Keratinocyte (primary cell): ENCODE data around the gene SIGMAR1. TPM values are rescaled to one million over a fixed set of nuclear protein-coding genes. Genes with fewer than 3 reads are reported as not detected.

ENCODE experiments used
- DNase-seq: peaks from one replicate; pipeline ENCODE4 v3.0.0-alpha.2; 2011; ENCODE audit warnings: low read depth, missing footprints, low spot score
- FAIRE-seq: peaks from 2 replicates; lab custom pipeline; 2011; peaks lifted over from hg19 to GRCh38; lab: Jason Lieb, UNC
- H2AFZ ChIP-seq: 2 replicates; pipeline ENCODE4 v1.6.0; 2012; ENCODE audit warnings: low read length, control low read depth, inconsistent platforms; ENCODE audit not compliant: control insufficient read depth
- H3K27ac ChIP-seq: 2 replicates; pipeline ENCODE4 v1.5.1; 2011; ENCODE audit warnings: low read length; ENCODE audit not compliant: control insufficient read depth, insufficient read depth
- H3K27me3 ChIP-seq: 3 replicates; pipeline ENCODE4 v1.6.0; 2011; ENCODE audit warnings: low read length; ENCODE audit not compliant: control insufficient read depth, insufficient read depth; ENCODE audit errors: extremely low read depth
- H3K36me3 ChIP-seq, 2 experiments: 2 replicates in 1 of 2; 3 replicates in 1 of 2; pipeline ENCODE4 v1.5.1; 2011; ENCODE audit warnings: low read length in 2 of 2, mild to moderate bottlenecking in 1 of 2; ENCODE audit not compliant: control insufficient read depth in 2 of 2, insufficient read depth in 2 of 2; ENCODE audit errors: extremely low read depth in 1 of 2
- H3K4me1 ChIP-seq: 3 replicates; pipeline ENCODE4 v1.5.1; 2011; ENCODE audit warnings: low read length; ENCODE audit not compliant: control insufficient read depth, insufficient read depth; ENCODE audit errors: extremely low read depth
- H3K4me2 ChIP-seq: 3 replicates; pipeline ENCODE4 v1.6.0; 2011; ENCODE audit warnings: low read depth, low read length; ENCODE audit not compliant: control insufficient read depth, insufficient read depth; ENCODE audit errors: extremely low read depth
- H3K4me3 ChIP-seq, 3 experiments: fragments of 200-600 bp in 1 of 3; sonication (generic) in 1 of 3; 2 replicates in 2 of 3; 3 replicates in 1 of 3; pipeline ENCODE4 v1.5.1; 2011 to 2016; ENCODE audit warnings: low read length in 3 of 3, mild to moderate bottlenecking in 3 of 3, control low read depth in 2 of 3, inconsistent platforms in 1 of 3, low read depth in 1 of 3, mixed read lengths in 1 of 3, mixed run types in 1 of 3, moderate library complexity in 1 of 3; ENCODE audit not compliant: control insufficient read depth in 2 of 3, insufficient read depth in 2 of 3; ENCODE audit errors: extremely low read depth in 1 of 3
- H3K79me2 ChIP-seq: 2 replicates; pipeline ENCODE4 v1.6.0; 2012; ENCODE audit warnings: low read length; ENCODE audit not compliant: control insufficient read depth, insufficient read depth
- H3K9ac ChIP-seq: 3 replicates; pipeline ENCODE4 v1.6.0; 2011; ENCODE audit warnings: low read length; ENCODE audit not compliant: control insufficient read depth, insufficient read depth; ENCODE audit errors: extremely low read depth
- H3K9me1 ChIP-seq: 3 replicates; pipeline ENCODE4 v1.6.0; 2011; ENCODE audit warnings: low read length; ENCODE audit not compliant: control insufficient read depth, insufficient read depth; ENCODE audit errors: extremely low read depth
- H3K9me3 ChIP-seq: 2 replicates; pipeline ENCODE4 v1.5.1; 2012; ENCODE audit warnings: low read depth, low read length; ENCODE audit not compliant: control insufficient read depth
- H4K20me1 ChIP-seq: 3 replicates; pipeline ENCODE4 v1.6.0; 2011; ENCODE audit warnings: low read length; ENCODE audit not compliant: control insufficient read depth, insufficient read depth; ENCODE audit errors: extremely low read depth
- CTCF ChIP-seq, 3 experiments: IDR thresholded peaks in 1 of 3; conservative IDR thresholded peaks in 1 of 3; optimal IDR thresholded peaks in 1 of 3; 2 replicates in 2 of 3; 3 replicates in 1 of 3; pipeline versions ENCODE3 to v1.5.1; 2011; ENCODE audit warnings: low read length in 3 of 3, mild to moderate bottlenecking in 3 of 3, moderate library complexity in 2 of 3, control low read depth in 1 of 3, inconsistent platforms in 1 of 3; ENCODE audit not compliant: insufficient read depth in 2 of 3; ENCODE audit errors: extremely low read depth in 1 of 3
- EZH2 ChIP-seq: IDR thresholded peaks from one replicate; pipeline ENCODE4 v1.6.1; 2012; ENCODE audit warnings: inconsistent platforms, mild to moderate bottlenecking, low read length, moderate library complexity
- dilution Hi-C: fragments of 300-500 bp; cut with MboI; formaldehyde crosslinking; loops from one replicate; pipeline ENCODE4 v1.7.0; 2020; ENCODE audit warnings: low sequenced_read_pairs; ENCODE audit not compliant: extremely low pct_ligation_motif_present
- polyA minus RNA-seq, 3 experiments: library from RNA; depleted of rRNA, polyadenylated mRNA; stranded (reverse); fragments of >200 nt; gene quantifications; 1 replicate in 1 of 3; 2 replicates in 1 of 3; 3 replicates in 1 of 3; pipeline ENCODE4 v1.2.3, GENCODE V29; 2011
- polyA plus RNA-seq, 5 experiments: library from polyadenylated mRNA; depleted of rRNA in 3 of 5; stranded (reverse) in 3 of 5; stranded (forward) in 1 of 5; unstranded in 1 of 5; fragments of >200 nt; gene quantifications; 1 replicate in 1 of 5; 2 replicates in 3 of 5; 3 replicates in 1 of 5; pipeline versions ENCODE4 v1.2.1 to v1.2.3, GENCODE V29; 2011 to 2012; ENCODE audit warnings: missing spikeins in 2 of 5, low read depth in 1 of 5, low replicate concordance in 1 of 5

Gene SIGMAR1
- polyA plus RNA-seq: 60.1 to 110 TPM (median 74.9 TPM) in 3 replicates
- 11.0 TPM for polyA plus RNA-seq (2011; ENCODE audit: low read depth)
- 103 and 134 TPM in 2 replicates for polyA plus RNA-seq (2011; cell fraction: cytosol; rRNA removed)
- polyA plus RNA-seq (2011; cell fraction: nucleus; rRNA removed): 83.6 and 107 TPM in 2 replicates
- 76.0 and 140 TPM in 2 replicates for polyA plus RNA-seq (2012; ENCODE audit: low replicate concordance)
- polyA minus RNA-seq: 49.1 to 180 TPM (median 68.5 TPM) in 3 replicates
- 83.6 TPM for polyA minus RNA-seq (2011; cell fraction: cytosol; rRNA and poly(A)+ RNA removed)
- 42.2 and 45.8 TPM in 2 replicates for polyA minus RNA-seq (2011; cell fraction: nucleus; rRNA and poly(A)+ RNA removed)

GRCh38 chr9:34637356-34638137 is at the start of gene SIGMAR1:
Gene SIGMAR1 (minus strand): TSS chr9:34637787. CDS start chr9:34637697, 90 bp downstream.
- FAIRE-seq (no peak), DNase-seq (no peak)
- Histone ChIP-seq H3K27ac (peak within 1 kb of the TSS; percentile 63), H2AFZ (peak within 1 kb of the TSS; percentile 99), H4K20me1 (peaks cover 2% of the 10 kb centered on the region), H3K4me1 (peaks cover 25% of the 10 kb centered on the region), H3K27me3 (no peaks in the 10 kb centered on the region), H3K79me2 (peaks cover 25% of the 10 kb centered on the region), H3K9me1 (no peaks in the 10 kb centered on the region), H3K9me3 (no peaks in the 10 kb centered on the region), H3K36me3 (peaks cover 11 to 12% of the 10 kb centered on the region in 2 experiments), H3K9ac (peak within 1 kb of the TSS; percentile 87), H3K4me2 (peak within 1 kb of the TSS; percentile 97), H3K4me3 (peak within 1 kb of the TSS; percentile 85 to 95 (median 93))
- dilution Hi-C loops: no loop called here
- no peak for TF ChIP-seq CTCF (optimal IDR thresholded peaks at IDR 0.05 in 1 of 3, IDR thresholded peaks at IDR 0.05 in 1 of 3, conservative IDR thresholded peaks at IDR 0.05 in 1 of 3; ENCODE audit: extremely low read depth in 1 of 3, insufficient read depth in 2 of 3, low read length in 3 of 3)
- TF ChIP-seq EZH2: no peak

- Histone ChIP-seq H3K27me3 (no peaks in the 10 kb centered on the region), H3K4me1 (no peaks in the 10 kb centered on the region)
Measured at GRCh38 chr9:34686732-34687131, 49.1 kb upstream of the SIGMAR1 start.

More at GRCh38 chr9:34686732-34687131, 49.1 kb upstream of the SIGMAR1 start:
- FAIRE-seq (no peak), DNase-seq (no peak)
- H3K27ac ChIP-seq: no peak overlapping the region
- H3K36me3 ChIP-seq: peaks cover 0 to 3% of the 10 kb centered on the region in 2 experiments
- no peak overlapping the region for H2AFZ ChIP-seq
- H3K4me3 ChIP-seq: no peak overlapping the region
- dilution Hi-C loops: no loop called here
- no peak overlapping the region for H3K4me2 ChIP-seq
- H3K9me1 ChIP-seq: no peaks in the 10 kb centered on the region
- H3K9me3 ChIP-seq: no peaks in the 10 kb centered on the region
- no peaks in the 10 kb centered on the region for H4K20me1 ChIP-seq
- H3K9ac ChIP-seq: no peak overlapping the region
- H3K79me2 ChIP-seq: no peaks in the 10 kb centered on the region
- TF ChIP-seq CTCF (optimal IDR thresholded peaks at IDR 0.05 in 1 of 3, IDR thresholded peaks at IDR 0.05 in 1 of 3, conservative IDR thresholded peaks at IDR 0.05 in 1 of 3; ENCODE audit: extremely low read depth in 1 of 3, insufficient read depth in 2 of 3, low read length in 3 of 3): no peak
- TF ChIP-seq EZH2: no peak
